HG02981 (cell line): ENCODE data around the gene SLCO3A1.
A peak's percentile ranks its signal among the peaks of the same experiment; 100 is the strongest.

Experiments
- ATAC-seq: cut with Tn5 transposase; IDR thresholded peaks from one replicate; pipeline ENCODE4 v1.9.1; 2021; ENCODE audit warnings: mild to moderate bottlenecking, moderate library complexity; ENCODE audit not compliant: unreplicated experiment

SLCO3A1 gene

GRCh38 chr15:91860498-91860897 is 7.0 kb downstream of the SLCO3A1 start:
- no peak for ATAC-seq

GRCh38 chr15:91861223-91861622 is 7.7 kb downstream of the SLCO3A1 start:
- ATAC-seq = no peak

GRCh38 chr15:91862891-91863504 is 9.5 kb downstream of the SLCO3A1 start:
- no peak for ATAC-seq

- no peak for ATAC-seq
Observed at GRCh38 chr15:91863621-91864255, 10.2 kb downstream of the SLCO3A1 start.

GRCh38 chr15:91864664-91865063 is 11.2 kb downstream of the SLCO3A1 start:
- ATAC-seq = peak; percentile 71

- no peak for ATAC-seq
Observed at GRCh38 chr15:91865486-91865885, 12.0 kb downstream of the SLCO3A1 start.

- no peak for ATAC-seq
Observed at GRCh38 chr15:91865950-91866349, 12.4 kb downstream of the SLCO3A1 start.

- no peak for ATAC-seq
Observed at GRCh38 chr15:91866371-91866905, 12.9 kb downstream of the SLCO3A1 start.

- ATAC-seq = no peak
Observed at GRCh38 chr15:91866971-91867372, 13.5 kb downstream of the SLCO3A1 start.

- no peak for ATAC-seq
Observed at GRCh38 chr15:91867581-91868026, 14.1 kb downstream of the SLCO3A1 start.

- ATAC-seq = no peak
Observed at GRCh38 chr15:91870876-91871537, 17.5 kb downstream of the SLCO3A1 start.

- no peak for ATAC-seq
Observed at GRCh38 chr15:91871837-91872236, 18.3 kb downstream of the SLCO3A1 start.

- ATAC-seq = no peak
Observed at GRCh38 chr15:91872356-91873137, 19.0 kb downstream of the SLCO3A1 start.

- ATAC-seq = no peak
Observed at GRCh38 chr15:91873138-91873536, 19.6 kb downstream of the SLCO3A1 start.

- no peak for ATAC-seq
Observed at GRCh38 chr15:91874171-91874570, 20.7 kb downstream of the SLCO3A1 start.

- ATAC-seq = no peak
Observed at GRCh38 chr15:91874992-91875660, 21.6 kb downstream of the SLCO3A1 start.

GRCh38 chr15:91876187-91876586 is 22.7 kb downstream of the SLCO3A1 start:
- ATAC-seq = no peak

GRCh38 chr15:91878319-91878870 is 24.9 kb downstream of the SLCO3A1 start:
- ATAC-seq = no peak

GRCh38 chr15:91879158-91879557 is 25.6 kb downstream of the SLCO3A1 start:
- no peak for ATAC-seq

- ATAC-seq = no peak
Observed at GRCh38 chr15:91880373-91880772, 26.9 kb downstream of the SLCO3A1 start.
